HepG2 (cell line): Measurements from ENCODE around the gene TUBE1. TPM values are rescaled to one million over a fixed set of nuclear protein-coding genes. Genes with fewer than 3 reads are reported as not detected.

ENCODE experiments used
- GMEB1 ChIP-seq: sonication (generic); formaldehyde crosslinking; IDR thresholded peaks from 2 replicates; pipeline ENCODE4 v1.5.1; 2020; ENCODE audit warnings: missing genetic modification reagents, mild to moderate bottlenecking, borderline replicate concordance
- IKZF1 ChIP-seq: fragments of 450-650 bp; IDR thresholded peaks from 2 replicates; pipeline ENCODE4 v1.7.1; 2016
- ISL2 ChIP-seq: sonication (generic); formaldehyde crosslinking; IDR thresholded peaks from 2 replicates; pipeline ENCODE4 v1.5.0; 2020; ENCODE audit warnings: missing genetic modification reagents
- KMT2A ChIP-seq: sonication (generic); formaldehyde crosslinking; IDR thresholded peaks from 2 replicates; pipeline ENCODE4 v1.4.0; 2020; ENCODE audit warnings: missing genetic modification reagents
- MYPOP ChIP-seq: sonication (generic); formaldehyde crosslinking; IDR thresholded peaks from 2 replicates; pipeline ENCODE4 v1.8.1; 2023; ENCODE audit warnings: mild to moderate bottlenecking, moderate library complexity, missing genetic modification reagents
- NCOR1 ChIP-seq: fragments of 200-600 bp; sonication (generic); IDR thresholded peaks from 2 replicates; pipeline ENCODE4 v1.7.0; 2017; ENCODE audit warnings: antibody characterized with exemption, low read length, borderline replicate concordance
- PCBP2 ChIP-seq: fragments of 200-400 bp; formaldehyde crosslinking; optimal IDR thresholded peaks from 2 replicates; pipeline ENCODE3; 2018; ENCODE audit warnings: low read length, low read depth; ENCODE audit not compliant: poor library complexity, severe bottlenecking
- RBFOX2 ChIP-seq: fragments of 200-400 bp; formaldehyde crosslinking; IDR thresholded peaks from 2 replicates; pipeline ENCODE4 v1.6.1; 2017; ENCODE audit warnings: low read depth, mild to moderate bottlenecking, low read length
- SIX4 ChIP-seq: sonication (generic); formaldehyde crosslinking; IDR thresholded peaks from 2 replicates; pipeline ENCODE4 v1.4.0; 2020; ENCODE audit warnings: missing genetic modification reagents
- SSRP1 ChIP-seq: IDR thresholded peaks from 2 replicates; pipeline ENCODE4 v1.6.1; 2016; ENCODE audit warnings: control low read depth
- WIZ ChIP-seq: sonication (generic); formaldehyde crosslinking; IDR thresholded peaks from 2 replicates; pipeline ENCODE4 v1.5.1; 2020; ENCODE audit warnings: mild to moderate bottlenecking, missing genetic modification reagents
- ZBTB20 ChIP-seq: sonication (generic); formaldehyde crosslinking; IDR thresholded peaks from 2 replicates; pipeline ENCODE4 v1.8.1; 2023; ENCODE audit warnings: missing genetic modification reagents, low read depth, mild to moderate bottlenecking, borderline replicate concordance
- ZNF615 ChIP-seq: sonication (generic); formaldehyde crosslinking; IDR thresholded peaks from 2 replicates; pipeline ENCODE4 v1.5.0; 2020; ENCODE audit warnings: mild to moderate bottlenecking, missing genetic modification reagents, borderline replicate concordance
- ZNF639 ChIP-seq: conservative IDR thresholded peaks from 2 replicates; pipeline ENCODE4 v1.6.1; 2018; ENCODE audit warnings: missing genetic modification reagents
- polyA plus RNA-seq, 8 experiments: library from polyadenylated mRNA; depleted of rRNA in 3 of 8; stranded (reverse) in 7 of 8; unstranded in 1 of 8; fragments of >200 nt; fragmentation: Illumina TruSeq in 4 of 8; extraction: Trizol in 4 of 8; gene quantifications; 2 replicates each; pipeline versions ENCODE4 v1.2.1 to v1.2.3, GENCODE V29; 2011 to 2016; ENCODE audit warnings: low read depth in 4 of 8, missing spikeins in 1 of 8, mixed read lengths in 1 of 8; ENCODE audit not compliant: insufficient read depth in 1 of 8
- total RNA-seq, 5 experiments: library from RNA; depleted of rRNA; stranded (reverse); fragments of >200 nt; fragmentation: Illumina TruSeq; extraction: Trizol; gene quantifications; 2 replicates each; pipeline ENCODE4 v1.2.3, GENCODE V29; 2016; ENCODE audit warnings: low read depth in 1 of 5
- TF ChIP-seq, protein P1 (sequence below): sonication (generic); formaldehyde crosslinking; IDR thresholded peaks from 2 replicates; pipeline ENCODE4 v1.8.0; 2022; ENCODE audit warnings: low read depth, missing genetic modification reagents
- TF ChIP-seq, protein P2 (sequence below): sonication (generic); formaldehyde crosslinking; conservative IDR thresholded peaks from 2 replicates; pipeline ENCODE4 v1.4.0; 2020; ENCODE audit warnings: missing genetic modification reagents

TUBE1 gene
- total and polyA plus RNA-seq, 2 of the 13 experiments (the other 11 are each of a cell fraction or from before 2014, with no cell fraction given), result 17.3 to 22.6 TPM

DNA sequence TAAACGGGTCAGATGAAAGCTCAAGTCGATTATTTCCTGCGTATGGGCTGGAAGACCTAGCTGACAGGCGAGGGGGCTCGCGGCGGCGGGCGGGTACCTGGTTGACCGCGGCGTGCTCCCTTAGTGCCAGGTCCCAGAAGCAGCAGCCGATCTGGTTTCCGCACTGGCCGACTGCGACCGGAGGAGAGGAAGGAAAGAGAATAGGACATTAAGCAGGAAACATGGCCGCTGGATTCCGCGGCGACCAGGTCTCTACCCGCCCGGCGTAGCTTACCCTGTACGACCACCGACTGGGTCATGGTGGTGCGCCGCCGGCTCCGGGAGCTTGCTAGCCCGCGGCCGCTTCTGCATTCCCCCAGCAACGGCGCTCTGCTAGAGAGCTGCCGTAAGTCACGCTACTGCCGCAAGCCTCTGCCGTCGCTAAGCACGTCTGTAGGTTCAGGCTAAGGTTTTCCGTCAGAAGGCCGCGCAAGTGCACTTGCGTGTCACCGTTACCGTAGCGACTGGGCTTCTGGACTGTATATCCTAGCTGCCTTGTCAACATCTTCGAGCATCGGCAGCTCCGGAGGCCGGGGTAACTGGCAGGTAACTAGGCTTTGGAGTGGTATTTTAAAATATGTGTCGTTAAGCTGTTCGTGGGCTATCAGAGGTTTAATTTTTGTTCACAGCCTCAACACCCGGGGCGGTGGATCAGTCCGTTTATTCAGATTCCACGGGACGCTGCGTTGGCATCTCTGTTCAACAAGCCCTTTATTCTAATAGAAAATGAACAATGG lies at the start of gene TUBE1, which contains the start of gene FAM229B (continued):
- TF ChIP-seq RBFOX2, result peak; percentile 85
- TF ChIP-seq NCOR1, result no peak
- TF ChIP-seq, protein P1, sequence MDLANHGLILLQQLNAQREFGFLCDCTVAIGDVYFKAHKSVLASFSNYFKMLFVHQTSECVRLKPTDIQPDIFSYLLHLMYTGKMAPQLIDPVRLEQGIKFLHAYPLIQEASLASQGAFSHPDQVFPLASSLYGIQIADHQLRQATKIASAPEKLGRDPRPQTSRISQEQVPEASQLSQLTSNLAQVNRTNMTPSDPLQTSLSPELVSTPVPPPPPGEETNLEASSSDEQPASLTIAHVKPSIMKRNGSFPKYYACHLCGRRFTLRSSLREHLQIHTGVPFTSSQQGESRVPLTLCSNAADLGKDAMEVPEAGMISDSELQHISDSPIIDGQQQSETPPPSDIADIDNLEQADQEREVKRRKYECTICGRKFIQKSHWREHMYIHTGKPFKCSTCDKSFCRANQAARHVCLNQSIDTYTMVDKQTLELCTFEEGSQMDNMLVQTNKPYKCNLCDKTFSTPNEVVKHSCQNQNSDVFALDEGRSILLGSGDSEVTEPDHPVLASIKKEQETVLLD (CRISPR knock-in tag), result peak; percentile 22; the same call in 1 of the 2 replicates
- TF ChIP-seq, protein P2, sequence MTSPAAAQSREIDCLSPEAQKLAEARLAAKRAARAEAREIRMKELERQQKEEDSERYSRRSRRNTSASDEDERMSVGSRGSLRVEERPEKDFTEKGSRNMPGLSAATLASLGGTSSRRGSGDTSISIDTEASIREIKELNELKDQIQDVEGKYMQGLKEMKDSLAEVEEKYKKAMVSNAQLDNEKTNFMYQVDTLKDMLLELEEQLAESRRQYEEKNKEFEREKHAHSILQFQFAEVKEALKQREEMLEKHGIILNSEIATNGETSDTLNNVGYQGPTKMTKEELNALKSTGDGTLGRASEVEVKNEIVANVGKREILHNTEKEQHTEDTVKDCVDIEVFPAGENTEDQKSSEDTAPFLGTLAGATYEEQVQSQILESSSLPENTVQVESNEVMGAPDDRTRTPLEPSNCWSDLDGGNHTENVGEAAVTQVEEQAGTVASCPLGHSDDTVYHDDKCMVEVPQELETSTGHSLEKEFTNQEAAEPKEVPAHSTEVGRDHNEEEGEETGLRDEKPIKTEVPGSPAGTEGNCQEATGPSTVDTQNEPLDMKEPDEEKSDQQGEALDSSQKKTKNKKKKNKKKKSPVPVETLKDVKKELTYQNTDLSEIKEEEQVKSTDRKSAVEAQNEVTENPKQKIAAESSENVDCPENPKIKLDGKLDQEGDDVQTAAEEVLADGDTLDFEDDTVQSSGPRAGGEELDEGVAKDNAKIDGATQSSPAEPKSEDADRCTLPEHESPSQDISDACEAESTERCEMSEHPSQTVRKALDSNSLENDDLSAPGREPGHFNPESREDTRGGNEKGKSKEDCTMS (CRISPR knock-in tag), result no peak
- 0 out of 2 replicates have a peak, but pooled peaks have one; percentile 56 for TF ChIP-seq ZNF639 (CRISPR knock-in tag)
- TF ChIP-seq MYPOP (CRISPR knock-in tag), result peak; percentile 95
- TF ChIP-seq ZBTB20, result no peak
- TF ChIP-seq GMEB1, result peak; percentile 82
- 0 out of 2 replicates have a peak, but pooled peaks have one; percentile 49 for TF ChIP-seq ISL2 (CRISPR knock-in tag)
- TF ChIP-seq KMT2A (CRISPR knock-in tag), result peak; percentile 93
- TF ChIP-seq SIX4 (CRISPR knock-in tag), result no peak
- TF ChIP-seq WIZ, result peak; percentile 82
- no peak for TF ChIP-seq PCBP2
- no peak; the same call in 1 of the 2 replicates for TF ChIP-seq SSRP1 (CRISPR knock-in tag)
- peak; percentile 41; the same call in 1 of the 2 replicates for TF ChIP-seq ZNF615
- TF ChIP-seq IKZF1, result no peak
